Stimulated activated CD8-positive, alpha-beta memory T cell treated with anti-CD3 and anti-CD28 coated beads, Interleukin-7, amount 100 ng/mL, for 48 hours (primary cell): ENCODE measurements around the gene PLXND1.
"Not testable (repeated sequence)": the region's sequence is repeated elsewhere in the genome, so short reads cannot be mapped to it uniquely, and the experiment has no call there.

Experiments
- DNase-seq, 2 donors: peaks; one replicate each; pipeline ENCODE4 v3.0.0-alpha.2; 2020; ENCODE audit warnings: low read depth in 1 of 2; ENCODE audit errors: extremely low read depth in 1 of 2

The PLXND1 gene

DNA sequence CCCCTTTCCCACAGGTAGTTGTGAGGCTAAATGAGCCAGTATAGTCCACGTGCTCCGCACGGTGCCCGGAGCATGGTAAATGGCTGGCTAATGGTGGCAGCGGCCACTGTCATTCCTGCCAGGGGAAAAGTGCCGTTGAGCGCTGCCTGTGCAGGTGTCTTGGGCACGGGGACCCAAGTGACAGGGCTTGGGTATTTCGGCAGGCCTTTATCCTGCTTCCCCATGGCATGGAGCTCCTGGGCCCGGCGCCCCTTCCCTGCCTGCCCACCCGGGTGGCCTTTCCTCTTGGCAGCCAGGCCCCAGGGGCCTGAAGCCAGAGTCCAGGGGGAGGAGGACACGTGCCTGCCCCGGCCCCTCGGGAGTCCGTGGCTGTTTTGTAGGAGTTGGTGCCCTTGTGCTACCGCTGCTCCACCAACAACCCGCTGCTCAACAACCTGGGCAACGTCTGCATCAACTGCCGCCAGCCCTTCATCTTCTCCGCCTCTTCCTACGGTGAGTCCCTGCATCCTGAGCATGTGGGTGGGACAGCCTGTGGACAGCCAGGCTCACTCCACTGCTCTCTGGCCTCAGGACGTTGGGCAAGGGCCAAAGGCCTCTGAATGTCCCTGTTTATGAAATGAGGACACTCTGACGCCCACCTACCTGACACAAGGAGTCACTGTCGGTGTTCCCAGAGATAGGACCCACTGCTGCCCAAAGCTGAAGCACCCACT lies 91.2 kb downstream of the PLXND1 start:
- DNase-seq: not testable (repeated sequence)

DNA sequence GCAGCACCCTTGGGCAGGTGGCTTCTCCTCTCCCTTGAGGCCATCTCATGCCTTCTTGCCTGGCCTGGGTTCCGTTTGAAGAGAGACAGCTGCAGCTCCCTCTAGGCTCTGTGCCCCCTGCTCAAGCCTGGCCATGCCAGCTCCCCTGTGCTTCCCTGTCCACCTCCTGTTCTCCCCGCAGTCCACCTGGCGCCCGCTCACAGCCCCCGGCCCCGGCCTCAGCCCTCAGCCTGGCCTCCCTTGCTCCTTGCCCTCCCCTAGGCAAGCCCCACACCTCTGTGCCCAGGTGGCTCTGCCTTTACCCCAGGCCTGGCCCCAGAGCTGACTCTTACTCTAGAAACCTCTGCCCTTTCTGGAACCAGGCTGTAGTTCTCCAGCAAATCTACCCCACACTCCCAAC lies 91.9 kb downstream of the PLXND1 start:
- no peak for DNase-seq

GRCh38 chr3:129514110-129514509 lies 92.4 kb downstream of the PLXND1 start:
- DNase-seq: no peak

- no peak for DNase-seq
These were observed 92.8 kb downstream of the PLXND1 start for GRCh38 chr3:129513705-129514104.

- no peak for DNase-seq
These were observed 93.9 kb downstream of the PLXND1 start for GRCh38 chr3:129512595-129512994.

- no peak for DNase-seq
These were observed 99.2 kb downstream of the PLXND1 start for GRCh38 chr3:129507181-129507831.

DNA sequence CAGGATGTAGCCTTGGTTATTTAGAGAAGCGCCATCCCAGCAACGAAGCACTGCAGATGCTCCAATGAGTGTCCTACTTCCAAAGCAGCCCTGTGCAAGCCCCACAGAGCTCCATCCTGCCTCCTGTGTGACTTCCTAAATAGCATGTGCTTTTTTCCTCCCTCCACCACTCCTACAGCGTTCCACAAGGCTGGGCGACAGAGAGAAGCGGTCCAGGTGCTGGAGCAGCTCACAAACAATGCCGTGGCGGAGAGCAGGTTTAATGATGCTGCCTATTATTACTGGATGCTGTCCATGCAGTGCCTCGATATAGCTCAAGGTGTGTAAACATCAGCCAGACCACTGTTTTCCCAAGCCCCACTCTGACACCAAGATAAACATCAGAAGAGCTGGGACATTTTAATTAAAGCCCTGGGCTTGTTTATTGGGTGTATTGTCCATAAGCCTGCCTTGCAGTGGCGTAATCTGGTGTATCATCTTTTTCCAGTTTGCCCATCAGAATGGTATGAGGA lies 100.2 kb downstream of the PLXND1 start:
- DNase-seq: no peak

GRCh38 chr3:129505341-129505740 lies 101.1 kb downstream of the PLXND1 start:
- DNase-seq: no peak
